ENCODE data around the gene ZFYVE1. TPM values are rescaled to one million over a fixed set of nuclear protein-coding genes. Genes with fewer than 3 reads are reported as not detected.

ZFYVE1 gene
- polyA plus RNA-seq, 2 of the 4 experiments (the other 2 are of a cell fraction) = 7.4 to 9.4 TPM

DNA sequence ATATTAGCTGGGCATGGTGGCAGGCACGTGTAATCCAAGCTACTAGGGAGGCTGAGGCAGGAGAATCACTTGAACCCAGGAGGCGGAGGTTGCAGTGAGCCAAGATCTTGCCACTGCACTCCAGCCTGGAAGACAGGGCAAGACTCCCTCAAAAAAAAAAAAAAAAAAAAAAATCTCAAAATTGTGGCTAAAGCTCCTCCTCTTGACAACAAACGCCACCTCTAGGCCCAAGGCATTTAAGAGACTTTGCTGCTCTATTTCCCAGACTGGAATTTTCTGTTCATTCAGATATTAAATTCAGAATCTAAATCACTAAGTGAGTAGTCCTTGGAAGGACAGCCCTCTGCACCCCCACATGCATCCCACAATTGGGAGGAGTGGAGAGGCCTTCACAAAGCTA lies 1.4 kb downstream of the ZFYVE1 start:
- no peak for TF ChIP-seq RAD21 (conservative IDR thresholded peaks at IDR 0.05 in 1 of 2, IDR thresholded peaks at IDR 0.05 in 1 of 2)
- TF ChIP-seq PHF8 (IDR thresholded peaks at IDR 0.05; ENCODE audit: borderline replicate concordance, low read depth) = no peak
- TF ChIP-seq, protein P1, sequence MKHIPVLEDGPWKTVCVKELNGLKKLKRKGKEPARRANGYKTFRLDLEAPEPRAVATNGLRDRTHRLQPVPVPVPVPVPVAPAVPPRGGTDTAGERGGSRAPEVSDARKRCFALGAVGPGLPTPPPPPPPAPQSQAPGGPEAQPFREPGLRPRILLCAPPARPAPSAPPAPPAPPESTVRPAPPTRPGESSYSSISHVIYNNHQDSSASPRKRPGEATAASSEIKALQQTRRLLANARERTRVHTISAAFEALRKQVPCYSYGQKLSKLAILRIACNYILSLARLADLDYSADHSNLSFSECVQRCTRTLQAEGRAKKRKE (CRISPR knock-in tag; IDR thresholded peaks at IDR 0.05; ENCODE audit: low read depth) = no peak
- TF ChIP-seq ZSCAN20 (CRISPR knock-in tag; IDR thresholded peaks at IDR 0.05) = no peak
- TF ChIP-seq, protein P2, sequence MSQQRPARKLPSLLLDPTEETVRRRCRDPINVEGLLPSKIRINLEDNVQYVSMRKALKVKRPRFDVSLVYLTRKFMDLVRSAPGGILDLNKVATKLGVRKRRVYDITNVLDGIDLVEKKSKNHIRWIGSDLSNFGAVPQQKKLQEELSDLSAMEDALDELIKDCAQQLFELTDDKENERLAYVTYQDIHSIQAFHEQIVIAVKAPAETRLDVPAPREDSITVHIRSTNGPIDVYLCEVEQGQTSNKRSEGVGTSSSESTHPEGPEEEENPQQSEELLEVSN (IDR thresholded peaks at IDR 0.05; ENCODE audit: borderline replicate concordance, low read depth) = no peak
- TF ChIP-seq POLR2A (IDR thresholded peaks at IDR 0.05; ENCODE audit: low read length) = no peak
- peaks cover 10% of the 10 kb centered on the region; the same call in 2 of the 3 replicates for H3K4me1 ChIP-seq
- POLR2A ChIA-PET = interaction anchor here (0.7 to 2.8 kb wide), 2 partner anchors 33 to 137 kb away, joined by 7 to 38 read pairs; partner anchors contain the start of gene RBM25
- H3K4me2 ChIP-seq = peak overlapping the region; percentile 83
- FAIRE-seq (no peak), ATAC-seq (no peak), DNase-seq (ENCODE audit: low read depth in 1 of 2, low spot score in 1 of 2) (peak in 1 of 2 experiments; percentile 31)
- H3K9me3 ChIP-seq = no peaks in the 10 kb centered on the region
- WGBS (ENCODE audit: missing lambda C conversion rate) = 84% methylated on average over 3 of the region's 3 CpGs
- H3K27ac ChIP-seq = no peak overlapping the region
- CTCF ChIA-PET = interaction anchor here (0.6 kb wide), 1 partner anchor 86 kb away, joined by 3 read pairs; no protein-coding TSS in a partner anchor
- no peak overlapping the region for H3K4me3 ChIP-seq

- POLR2A ChIA-PET = no interaction called here
- ATAC-seq = no peak
- TF ChIP-seq, protein P3, sequence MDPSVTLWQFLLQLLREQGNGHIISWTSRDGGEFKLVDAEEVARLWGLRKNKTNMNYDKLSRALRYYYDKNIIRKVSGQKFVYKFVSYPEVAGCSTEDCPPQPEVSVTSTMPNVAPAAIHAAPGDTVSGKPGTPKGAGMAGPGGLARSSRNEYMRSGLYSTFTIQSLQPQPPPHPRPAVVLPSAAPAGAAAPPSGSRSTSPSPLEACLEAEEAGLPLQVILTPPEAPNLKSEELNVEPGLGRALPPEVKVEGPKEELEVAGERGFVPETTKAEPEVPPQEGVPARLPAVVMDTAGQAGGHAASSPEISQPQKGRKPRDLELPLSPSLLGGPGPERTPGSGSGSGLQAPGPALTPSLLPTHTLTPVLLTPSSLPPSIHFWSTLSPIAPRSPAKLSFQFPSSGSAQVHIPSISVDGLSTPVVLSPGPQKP (IDR thresholded peaks at IDR 0.05; ENCODE audit: low read depth, low read length) = no peak
- TF ChIP-seq, protein P4, sequence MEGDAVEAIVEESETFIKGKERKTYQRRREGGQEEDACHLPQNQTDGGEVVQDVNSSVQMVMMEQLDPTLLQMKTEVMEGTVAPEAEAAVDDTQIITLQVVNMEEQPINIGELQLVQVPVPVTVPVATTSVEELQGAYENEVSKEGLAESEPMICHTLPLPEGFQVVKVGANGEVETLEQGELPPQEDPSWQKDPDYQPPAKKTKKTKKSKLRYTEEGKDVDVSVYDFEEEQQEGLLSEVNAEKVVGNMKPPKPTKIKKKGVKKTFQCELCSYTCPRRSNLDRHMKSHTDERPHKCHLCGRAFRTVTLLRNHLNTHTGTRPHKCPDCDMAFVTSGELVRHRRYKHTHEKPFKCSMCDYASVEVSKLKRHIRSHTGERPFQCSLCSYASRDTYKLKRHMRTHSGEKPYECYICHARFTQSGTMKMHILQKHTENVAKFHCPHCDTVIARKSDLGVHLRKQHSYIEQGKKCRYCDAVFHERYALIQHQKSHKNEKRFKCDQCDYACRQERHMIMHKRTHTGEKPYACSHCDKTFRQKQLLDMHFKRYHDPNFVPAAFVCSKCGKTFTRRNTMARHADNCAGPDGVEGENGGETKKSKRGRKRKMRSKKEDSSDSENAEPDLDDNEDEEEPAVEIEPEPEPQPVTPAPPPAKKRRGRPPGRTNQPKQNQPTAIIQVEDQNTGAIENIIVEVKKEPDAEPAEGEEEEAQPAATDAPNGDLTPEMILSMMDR (IDR thresholded peaks at IDR 0.05) = no peak
- no peak for TF ChIP-seq FOXS1 (CRISPR knock-in tag; IDR thresholded peaks at IDR 0.05)
- no peak for TF ChIP-seq MYC (IDR thresholded peaks at IDR 0.05; ENCODE audit: borderline replicate concordance, low read length)
- TF ChIP-seq EP300 (IDR thresholded peaks at IDR 0.05) = no peak
- TF ChIP-seq PBX3 (IDR thresholded peaks at IDR 0.05) = no peak
- TF ChIP-seq ZC3H11A (IDR thresholded peaks at IDR 0.05) = no peak
- TF ChIP-seq EHF (CRISPR knock-in tag; IDR thresholded peaks at IDR 0.05) = no peak
- TF ChIP-seq ESRRA (IDR thresholded peaks at IDR 0.05; ENCODE audit: borderline replicate concordance, low read length) = no peak
- TF ChIP-seq ZNF302 (CRISPR knock-in tag; IDR thresholded peaks at IDR 0.05) = no peak
- no peak for TF ChIP-seq JUNB (IDR thresholded peaks at IDR 0.05)
- no peak for TF ChIP-seq HEYL (CRISPR knock-in tag; IDR thresholded peaks at IDR 0.05)
- no peak for FAIRE-seq
- H3K9me3 ChIP-seq = no peaks in the 10 kb centered on the region
- H3K4me3 ChIP-seq = no peak overlapping the region
- WGBS (ENCODE audit: missing lambda C conversion rate) = 90% methylated on average over 4 of the region's 4 CpGs
- CTCF ChIA-PET = interaction anchor here (0.6 kb wide), 1 partner anchor 29 kb away, joined by 3 read pairs; no protein-coding TSS in a partner anchor
- DNase-seq (ENCODE audit: low read depth in 1 of 2, low spot score in 1 of 2) = no peak
- peaks cover 8% of the 10 kb centered on the region; the same call in 2 of the 3 replicates for H3K4me1 ChIP-seq
- H3K27ac ChIP-seq = no peak overlapping the region
- H3K4me2 ChIP-seq = no peak overlapping the region
These were observed 4.9 kb downstream of the ZFYVE1 start for GRCh38 chr14:73022051-73022450.

Data from A549 (cell line).